Liver (tissue), 3 donors: ENCODE data around the gene WDR82.

Experiments
- ATF3 ChIP-seq: IDR thresholded peaks from 2 replicates; pipeline ENCODE4 v1.6.1; 2016; ENCODE audit warnings: antibody characterized with exemption
- RXRA ChIP-seq, 2 donors: IDR thresholded peaks; 2 replicates each; pipeline ENCODE4 v1.6.1; 2017 to 2018; ENCODE audit warnings: antibody characterized with exemption in 2 of 2, mild to moderate bottlenecking in 1 of 2
- TAF1 ChIP-seq: conservative IDR thresholded peaks from 2 replicates; pipeline ENCODE4 v1.6.1; 2016; ENCODE audit warnings: antibody characterized with exemption, mild to moderate bottlenecking
- TF ChIP-seq, protein P1 (sequence below): fragments of 150-350 bp; IDR thresholded peaks from 2 replicates; pipeline ENCODE4 v1.5.1; 2017; ENCODE audit warnings: improper control_type of control experiment, low read depth, low read length; ENCODE audit not compliant: missing input control
- donor health status: healthy.
- donor health status: healthy.

DNA sequence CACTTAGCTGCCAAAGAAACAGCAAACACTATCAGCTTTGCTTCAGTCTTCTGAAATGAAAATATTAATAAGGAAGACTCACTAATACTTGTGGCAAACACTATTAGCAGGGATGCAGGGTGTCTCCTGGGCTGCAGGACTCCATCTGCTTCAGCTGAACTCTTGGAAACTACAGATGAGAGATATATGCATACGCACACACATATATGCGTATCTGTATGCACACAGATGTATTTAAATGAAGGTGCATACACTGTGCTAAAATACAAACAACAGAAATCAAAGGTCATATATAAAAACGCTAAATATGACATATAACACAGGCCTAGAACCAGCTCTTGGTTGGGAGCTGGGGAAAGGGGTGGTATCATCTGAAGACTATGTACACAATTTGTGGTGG, 22.3 kb downstream of the WDR82 start:
- TF ChIP-seq RXRA (IDR thresholded peaks at IDR 0.05): no peak
- no peak for TF ChIP-seq TAF1
- TF ChIP-seq, protein P1, sequence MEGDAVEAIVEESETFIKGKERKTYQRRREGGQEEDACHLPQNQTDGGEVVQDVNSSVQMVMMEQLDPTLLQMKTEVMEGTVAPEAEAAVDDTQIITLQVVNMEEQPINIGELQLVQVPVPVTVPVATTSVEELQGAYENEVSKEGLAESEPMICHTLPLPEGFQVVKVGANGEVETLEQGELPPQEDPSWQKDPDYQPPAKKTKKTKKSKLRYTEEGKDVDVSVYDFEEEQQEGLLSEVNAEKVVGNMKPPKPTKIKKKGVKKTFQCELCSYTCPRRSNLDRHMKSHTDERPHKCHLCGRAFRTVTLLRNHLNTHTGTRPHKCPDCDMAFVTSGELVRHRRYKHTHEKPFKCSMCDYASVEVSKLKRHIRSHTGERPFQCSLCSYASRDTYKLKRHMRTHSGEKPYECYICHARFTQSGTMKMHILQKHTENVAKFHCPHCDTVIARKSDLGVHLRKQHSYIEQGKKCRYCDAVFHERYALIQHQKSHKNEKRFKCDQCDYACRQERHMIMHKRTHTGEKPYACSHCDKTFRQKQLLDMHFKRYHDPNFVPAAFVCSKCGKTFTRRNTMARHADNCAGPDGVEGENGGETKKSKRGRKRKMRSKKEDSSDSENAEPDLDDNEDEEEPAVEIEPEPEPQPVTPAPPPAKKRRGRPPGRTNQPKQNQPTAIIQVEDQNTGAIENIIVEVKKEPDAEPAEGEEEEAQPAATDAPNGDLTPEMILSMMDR: no peak
- TF ChIP-seq ATF3: no peak
